Peyer's patch (tissue), 4 donors: ENCODE data around the gene CDK15.

Experiments used
- POLR2A ChIP-seq, 2 donors: fragments of 450-650 bp; IDR thresholded peaks; one replicate each; pipeline ENCODE4 v1.5.1; 2017; ENCODE audit warnings: antibody characterized with exemption in 2 of 2, mild to moderate bottlenecking in 2 of 2, moderate library complexity in 2 of 2
- TF ChIP-seq, protein P1 (sequence below), 6 experiments: fragments of 450-650 bp in 4 of 6; fragments of 200-600 bp in 2 of 6; sonication (generic) in 1 of 6; IDR thresholded peaks; one replicate each; pipeline ENCODE4 v1.5.1; 2017 to 2019; ENCODE audit warnings: antibody characterized with exemption in 6 of 6, mild to moderate bottlenecking in 3 of 6, moderate library complexity in 1 of 6

DNA sequence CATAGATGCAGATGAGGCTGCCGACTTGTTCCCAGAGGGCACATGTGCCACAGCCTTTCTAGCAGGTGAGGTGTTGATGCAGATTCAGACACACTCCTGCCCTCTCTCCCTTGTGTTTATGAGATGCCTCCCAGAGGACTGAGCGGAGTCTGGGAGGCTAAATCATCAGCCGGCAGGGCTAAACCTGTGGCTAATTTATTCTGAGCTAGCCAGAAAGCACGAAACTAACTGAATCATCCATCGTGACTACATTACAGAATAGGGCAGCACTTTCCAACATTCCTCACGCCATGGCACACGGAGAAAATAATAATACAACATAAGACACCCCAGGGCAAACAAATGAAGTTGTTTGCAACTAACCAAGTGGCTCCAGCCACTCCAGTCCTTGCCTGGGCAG, 125.6 kb downstream of the CDK15 start:
- TF ChIP-seq, protein P1, sequence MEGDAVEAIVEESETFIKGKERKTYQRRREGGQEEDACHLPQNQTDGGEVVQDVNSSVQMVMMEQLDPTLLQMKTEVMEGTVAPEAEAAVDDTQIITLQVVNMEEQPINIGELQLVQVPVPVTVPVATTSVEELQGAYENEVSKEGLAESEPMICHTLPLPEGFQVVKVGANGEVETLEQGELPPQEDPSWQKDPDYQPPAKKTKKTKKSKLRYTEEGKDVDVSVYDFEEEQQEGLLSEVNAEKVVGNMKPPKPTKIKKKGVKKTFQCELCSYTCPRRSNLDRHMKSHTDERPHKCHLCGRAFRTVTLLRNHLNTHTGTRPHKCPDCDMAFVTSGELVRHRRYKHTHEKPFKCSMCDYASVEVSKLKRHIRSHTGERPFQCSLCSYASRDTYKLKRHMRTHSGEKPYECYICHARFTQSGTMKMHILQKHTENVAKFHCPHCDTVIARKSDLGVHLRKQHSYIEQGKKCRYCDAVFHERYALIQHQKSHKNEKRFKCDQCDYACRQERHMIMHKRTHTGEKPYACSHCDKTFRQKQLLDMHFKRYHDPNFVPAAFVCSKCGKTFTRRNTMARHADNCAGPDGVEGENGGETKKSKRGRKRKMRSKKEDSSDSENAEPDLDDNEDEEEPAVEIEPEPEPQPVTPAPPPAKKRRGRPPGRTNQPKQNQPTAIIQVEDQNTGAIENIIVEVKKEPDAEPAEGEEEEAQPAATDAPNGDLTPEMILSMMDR (IDR thresholded peaks at IDR 0.05) = no peak
- no peak for TF ChIP-seq POLR2A (IDR thresholded peaks at IDR 0.05)
